GM21619 (cell line): ENCODE data around the gene TBC1D10A.

ENCODE experiments used
- ATAC-seq: cut with Tn5 transposase; IDR thresholded peaks from one replicate; pipeline ENCODE4 v1.9.1; 2021; ENCODE audit not compliant: unreplicated experiment

TBC1D10A gene

GRCh38 chr22:30249049-30250038, 77.4 kb downstream of the TBC1D10A start:
- ATAC-seq = no peak

GRCh38 chr22:30248484-30248883, 78.3 kb downstream of the TBC1D10A start:
- ATAC-seq = no peak

GRCh38 chr22:30247974-30248373, 78.8 kb downstream of the TBC1D10A start:
- ATAC-seq = no peak

GRCh38 chr22:30247561-30247960, 79.2 kb downstream of the TBC1D10A start:
- ATAC-seq = no peak

GRCh38 chr22:30246814-30247376, 79.8 kb downstream of the TBC1D10A start:
- ATAC-seq = no peak

- ATAC-seq = no peak
Measured at GRCh38 chr22:30245985-30246813, 80.5 kb downstream of the TBC1D10A start, which contains the start of gene LIF. Gene LIF (minus strand): TSS chr22:30246759. CDS start chr22:30246695, 64 bp downstream.

GRCh38 chr22:30245181-30245984, 81.4 kb downstream of the TBC1D10A start:
- no peak for ATAC-seq

- no peak for ATAC-seq
Measured at GRCh38 chr22:30244641-30245040, 82.1 kb downstream of the TBC1D10A start.

GRCh38 chr22:30244066-30244465, 82.7 kb downstream of the TBC1D10A start:
- no peak for ATAC-seq

- no peak for ATAC-seq
Measured at GRCh38 chr22:30243661-30244060, 83.1 kb downstream of the TBC1D10A start.
